Kidney epithelial cell (primary cell): Measurements from ENCODE around the gene KCNQ4. TPM values are rescaled to one million over a fixed set of nuclear protein-coding genes. Genes with fewer than 3 reads are reported as not detected.

Experiments used
- DNase-seq: peaks from one replicate; pipeline ENCODE4 v3.0.0-alpha.2; 2010; ENCODE audit warnings: low read depth
- H3K27me3 ChIP-seq: 2 replicates; pipeline ENCODE4 v1.6.0; 2011; ENCODE audit warnings: low read length; ENCODE audit not compliant: control insufficient read depth, insufficient read depth
- H3K36me3 ChIP-seq: 2 replicates; pipeline ENCODE4 v1.5.1; 2011; ENCODE audit warnings: low read length; ENCODE audit not compliant: control insufficient read depth, insufficient read depth
- H3K4me3 ChIP-seq: 2 replicates; pipeline ENCODE4 v1.5.1; 2011; ENCODE audit warnings: low read depth, mild to moderate bottlenecking, control low read depth, low read length
- CTCF ChIP-seq: IDR thresholded peaks from 2 replicates; pipeline ENCODE4 v1.5.1; 2011; ENCODE audit warnings: mild to moderate bottlenecking, moderate library complexity, low read length, control low read depth, inconsistent platforms; ENCODE audit not compliant: insufficient read depth, poor library complexity, severe bottlenecking
- total RNA-seq: library from RNA; depleted of rRNA; stranded (reverse); fragments of >200 nt; gene quantifications from 2 replicates; pipeline ENCODE4 v1.2.3, GENCODE V29; 2015

The KCNQ4 gene
- total RNA-seq: 2.8 and 3.4 TPM in 2 replicates

GRCh38 chr1:40783001-40783905, at the start of gene KCNQ4:
Gene KCNQ4 (plus strand): TSS chr1:40783787. CDS start chr1:40784094, 307 bp downstream.
- no peak for DNase-seq
- Histone ChIP-seq H3K27me3 (peaks cover 4% of the 10 kb centered on the region), H3K36me3 (no peaks in the 10 kb centered on the region), H3K4me3 (peak within 1 kb of the TSS; percentile 30)
- TF ChIP-seq CTCF: no peak

DNA sequence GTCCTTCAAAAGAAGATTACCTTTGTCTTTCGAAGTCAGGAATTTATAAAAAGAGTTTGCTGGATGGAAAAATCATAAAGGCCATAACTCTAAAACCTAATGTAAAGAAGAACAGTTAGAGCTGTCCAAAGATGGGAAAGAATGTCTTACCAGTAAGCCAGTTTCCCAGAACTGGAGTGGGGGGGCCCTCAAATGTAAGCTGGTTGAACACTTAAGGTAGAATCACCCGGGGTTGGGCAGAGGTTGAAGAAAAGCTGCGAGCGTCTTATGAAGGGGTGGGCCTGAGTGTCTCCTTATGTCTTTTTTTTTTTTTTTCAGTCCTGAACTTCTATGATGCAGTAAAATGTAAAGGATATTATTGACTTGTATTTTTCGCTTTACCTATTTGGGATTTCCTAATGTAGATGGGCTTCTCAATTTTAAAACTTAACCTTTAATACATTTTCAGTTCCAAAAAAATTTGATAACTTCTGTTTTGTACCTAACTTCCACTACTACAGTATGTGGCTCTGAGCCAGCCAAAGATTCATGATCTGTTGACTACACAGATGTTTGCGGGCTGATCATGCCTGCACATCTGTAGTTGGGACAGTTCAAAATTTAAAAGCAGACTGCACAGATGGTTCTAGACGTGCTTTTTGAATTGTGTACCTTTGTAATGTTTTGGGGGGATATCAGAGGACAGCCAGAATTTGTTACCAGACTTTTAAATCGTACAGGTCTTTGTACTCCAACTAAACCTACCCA, 48.5 kb upstream of the KCNQ4 start:
- Histone ChIP-seq H3K36me3 (no peaks in the 10 kb centered on the region), H3K27me3 (no peaks in the 10 kb centered on the region), H3K4me3 (no peak overlapping the region)
- TF ChIP-seq CTCF: no peak
- DNase-seq: no peak

DNA sequence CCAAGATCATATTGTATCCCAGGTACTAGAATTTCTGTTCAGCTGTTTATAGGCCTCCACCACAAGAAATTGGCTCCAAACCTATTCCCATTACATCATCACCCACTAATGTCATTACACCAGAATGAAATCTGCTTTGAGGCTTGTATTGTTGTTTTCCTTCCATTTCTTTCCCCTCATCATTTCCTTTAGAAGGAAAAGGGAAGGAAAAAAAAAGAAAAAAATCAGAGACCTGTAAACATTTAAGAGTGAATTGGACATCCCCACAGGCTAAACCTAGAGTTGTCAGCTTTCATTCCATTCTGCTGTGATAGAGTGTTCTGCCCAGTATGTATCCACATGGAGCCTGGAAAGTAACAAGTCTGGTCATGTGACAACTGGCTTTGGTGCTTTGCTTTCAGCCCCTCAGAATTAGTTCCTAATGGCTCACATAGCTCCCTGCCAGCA, 47.5 kb upstream of the KCNQ4 start:
- DNase-seq: peak; percentile 62
- Histone ChIP-seq H3K36me3 (no peaks in the 10 kb centered on the region), H3K4me3 (no peak overlapping the region), H3K27me3 (no peaks in the 10 kb centered on the region)
- TF ChIP-seq CTCF: no peak

DNA sequence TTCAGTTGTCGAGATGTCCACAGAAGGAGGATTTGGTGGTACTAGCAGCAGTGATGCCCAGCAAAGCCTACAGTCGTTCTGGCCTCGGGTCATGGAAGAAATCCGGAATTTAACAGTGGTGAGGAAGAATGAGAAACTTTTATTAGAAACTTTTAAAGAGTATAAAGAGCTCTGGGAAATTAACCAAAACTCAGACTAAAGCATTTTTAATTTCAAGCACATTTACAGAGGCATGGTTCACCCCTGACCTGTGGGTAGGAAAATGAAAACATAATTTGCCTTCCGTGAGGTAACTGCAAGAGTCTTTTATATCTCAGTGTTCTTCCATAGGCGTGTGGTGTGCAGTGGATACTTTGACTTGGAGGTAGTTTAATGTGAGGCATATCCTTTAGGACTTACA, 44.8 kb upstream of the KCNQ4 start:
- Histone ChIP-seq H3K27me3 (no peaks in the 10 kb centered on the region), H3K36me3 (no peaks in the 10 kb centered on the region), H3K4me3 (no peak overlapping the region)
- no peak for TF ChIP-seq CTCF
- no peak for DNase-seq

DNA sequence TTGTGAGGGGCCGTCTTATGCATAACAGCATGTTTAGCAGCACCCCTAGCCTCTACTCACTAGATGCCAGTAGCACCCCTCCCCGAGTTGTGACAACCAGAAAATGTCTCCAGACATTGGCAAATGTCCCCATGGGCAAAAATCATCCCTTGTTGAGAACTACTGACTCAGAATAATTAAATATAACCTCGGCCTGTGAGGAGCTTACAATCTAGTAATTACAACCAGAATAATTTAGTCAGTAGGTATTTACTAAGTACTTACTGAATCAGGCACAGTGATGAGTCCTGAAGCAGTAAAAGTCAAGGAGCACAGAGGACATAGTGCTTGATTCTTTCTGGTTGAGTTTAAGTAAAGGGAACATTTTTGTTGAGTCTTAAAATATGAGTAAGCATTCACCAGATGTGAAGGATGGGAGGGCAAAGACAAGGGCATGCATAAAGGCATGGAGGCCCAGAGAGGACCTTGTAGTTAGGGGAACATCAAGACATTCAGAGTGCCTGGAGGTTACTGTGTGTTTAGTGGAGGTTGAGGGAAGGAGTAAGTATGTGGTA, 44.1 kb upstream of the KCNQ4 start:
- no peak for TF ChIP-seq CTCF
- H3K4me3 ChIP-seq: no peak overlapping the region
- DNase-seq: no peak
- no peaks in the 10 kb centered on the region for H3K36me3 ChIP-seq
- H3K27me3 ChIP-seq: no peaks in the 10 kb centered on the region
